SK-N-SH (cell line): Measurements from ENCODE around the gene PDCD6IP. TPM values are rescaled to one million over a fixed set of nuclear protein-coding genes. Genes with fewer than 3 reads are reported as not detected.

ENCODE experiments used
- CTCF ChIA-PET: fragments of 300-600, 350-600 bp; formaldehyde crosslinking; extraction: SDS; loops from one replicate; lab custom pipeline; 2021; lab: Yijun Ruan, JAX
- POLR2A ChIA-PET: fragments of 350-600 bp; sonication (Branson Sonifier 250); formaldehyde crosslinking; extraction: SDS; loops from one replicate; lab custom pipeline; 2020; ENCODE audit warnings: antibody characterized with exemption, inconsistent platforms; lab: Yijun Ruan, JAX
- DNase-seq: peaks from one replicate; pipeline ENCODE4 v3.0.0; 2012
- H2AFZ ChIP-seq: fragments of 200-600 bp; sonication (generic); 2 replicates; pipeline ENCODE4 v1.8.1; 2016; ENCODE audit warnings: antibody characterized with exemption, mild to moderate bottlenecking, low read depth
- H3F3A ChIP-seq: fragments of 200-600 bp; sonication (generic); replicated peaks from 2 replicates; pipeline ENCODE3; 2016; ENCODE audit warnings: antibody characterized with exemption, mild to moderate bottlenecking; ENCODE audit not compliant: insufficient read depth
- H3K27ac ChIP-seq, 2 experiments: fragments of 200-500 bp in 1 of 2; fragments of 200-600 bp in 1 of 2; sonication (Bioruptor generic) in 1 of 2; sonication (generic), shearing (Covaris generic) in 1 of 2; 2 replicates each; pipeline versions ENCODE4 v1.5.1 to v1.6.1; 2014 to 2016; ENCODE audit warnings: low read depth in 2 of 2, inconsistent platforms in 1 of 2, low read length in 1 of 2, mild to moderate bottlenecking in 1 of 2, mixed read lengths in 1 of 2
- H3K27me3 ChIP-seq: fragments of 200-600 bp; sonication (generic), shearing (Covaris generic); 2 replicates; pipeline ENCODE4 v1.6.1; 2016; ENCODE audit warnings: mixed run types; ENCODE audit not compliant: insufficient read depth
- H3K36me3 ChIP-seq, 2 experiments: fragments of 200-500 bp in 1 of 2; fragments of 200-600 bp in 1 of 2; sonication (Bioruptor generic) in 1 of 2; sonication (generic) in 1 of 2; replicated peaks in 1 of 2; 2 replicates each; pipeline versions ENCODE3 to v1.5.1; 2014 to 2016; ENCODE audit warnings: low read length in 1 of 2, mild to moderate bottlenecking in 1 of 2; ENCODE audit not compliant: insufficient read depth in 2 of 2, control insufficient read depth in 1 of 2
- H3K4me1 ChIP-seq, 2 experiments: fragments of 200-500 bp in 1 of 2; fragments of 200-600 bp in 1 of 2; sonication (Bioruptor generic) in 1 of 2; sonication (generic), shearing (Covaris generic) in 1 of 2; 2 replicates each; pipeline versions ENCODE4 v1.5.1 to v1.6.1; 2014 to 2016; ENCODE audit warnings: low read depth in 1 of 2, low read length in 1 of 2, mixed run types in 1 of 2; ENCODE audit not compliant: insufficient read depth in 2 of 2, control insufficient read depth in 1 of 2
- H3K4me2 ChIP-seq: fragments of 200-600 bp; sonication (generic), shearing (Covaris generic); 2 replicates; pipeline ENCODE4 v1.6.1; 2017; ENCODE audit warnings: mixed run types
- H3K4me3 ChIP-seq, 2 experiments: fragments of 200-500 bp in 1 of 2; fragments of 200-600 bp in 1 of 2; sonication (Bioruptor generic) in 1 of 2; sonication (generic), shearing (Covaris generic) in 1 of 2; 2 replicates each; pipeline versions ENCODE4 v1.5.1 to v1.8.1; 2014 to 2016; ENCODE audit warnings: low read depth in 2 of 2, inconsistent platforms in 1 of 2, low read length in 1 of 2, mild to moderate bottlenecking in 1 of 2, mixed read lengths in 1 of 2, moderate library complexity in 1 of 2
- H3K79me2 ChIP-seq: fragments of 200-600 bp; sonication (generic); 2 replicates; pipeline ENCODE4 v1.8.1; 2017; ENCODE audit warnings: mild to moderate bottlenecking; ENCODE audit not compliant: insufficient read depth
- H3K9ac ChIP-seq: fragments of 200-600 bp; sonication (generic); 2 replicates; pipeline ENCODE4 v1.6.1; 2017; ENCODE audit warnings: mixed run types
- H3K9me2 ChIP-seq: fragments of 200-600 bp; sonication (generic); 2 replicates; pipeline ENCODE4 v1.6.1; 2017; ENCODE audit warnings: mixed run types
- H3K9me3 ChIP-seq: fragments of 200-600 bp; sonication (generic); 2 replicates; pipeline ENCODE4 v1.6.1; 2017; ENCODE audit warnings: mixed run types, mild to moderate bottlenecking, moderate library complexity
- H4K20me1 ChIP-seq: fragments of 200-600 bp; sonication (generic); 2 replicates; pipeline ENCODE4 v1.6.1; 2017; ENCODE audit warnings: mild to moderate bottlenecking, mixed run types; ENCODE audit not compliant: insufficient read depth
- CHD2 ChIP-seq: fragments of 150-350 bp; IDR thresholded peaks from 2 replicates; pipeline ENCODE4 v1.6.1; 2018; ENCODE audit warnings: low read length; ENCODE audit not compliant: partially characterized antibody
- ELF1 ChIP-seq: IDR thresholded peaks from 2 replicates; pipeline ENCODE4 v1.4.0; 2012
- EZH2phosphoT487 ChIP-seq: fragments of 200-600 bp; sonication (generic); IDR thresholded peaks from 2 replicates; pipeline ENCODE4 v1.6.1; 2017; ENCODE audit warnings: low read depth, mixed run types, mild to moderate bottlenecking, antibody characterized with exemption, moderate library complexity, borderline replicate concordance
- FOSL2 ChIP-seq: IDR thresholded peaks from 2 replicates; pipeline ENCODE4 v1.4.0; 2012; ENCODE audit warnings: low read depth, mild to moderate bottlenecking, moderate library complexity, borderline replicate concordance
- FOXJ3 ChIP-seq: sonication (generic); formaldehyde crosslinking; IDR thresholded peaks from 2 replicates; pipeline ENCODE4 v1.5.1; 2020; ENCODE audit warnings: mild to moderate bottlenecking, missing genetic modification reagents
- GABPA ChIP-seq: IDR thresholded peaks from 2 replicates; pipeline ENCODE4 v1.4.0; 2012; ENCODE audit warnings: low read depth, mild to moderate bottlenecking
- MEF2A ChIP-seq: IDR thresholded peaks from 2 replicates; pipeline ENCODE4 v1.4.0; 2012; ENCODE audit warnings: low read depth, borderline replicate concordance
- MXI1 ChIP-seq: IDR thresholded peaks from 2 replicates; pipeline ENCODE4 v1.6.1; 2012; ENCODE audit warnings: mild to moderate bottlenecking, low read depth, low read length, improper control_type of control experiment
- NRF1 ChIP-seq: IDR thresholded peaks from 2 replicates; pipeline ENCODE4 v1.6.1; 2012; ENCODE audit warnings: low read depth, mild to moderate bottlenecking, low read length
- RAD21 ChIP-seq: IDR thresholded peaks from 2 replicates; pipeline ENCODE4 v1.6.1; 2012; ENCODE audit warnings: mild to moderate bottlenecking, low read length
- REST ChIP-seq: IDR thresholded peaks from 2 replicates; pipeline ENCODE4 v1.6.1; 2012; ENCODE audit warnings: mild to moderate bottlenecking, low read depth, low read length, moderate library complexity
- RFX5 ChIP-seq: IDR thresholded peaks from 2 replicates; pipeline ENCODE4 v1.6.1; 2012; ENCODE audit warnings: mild to moderate bottlenecking, improper control_type of control experiment, low read length
- SMC3 ChIP-seq: IDR thresholded peaks from 2 replicates; pipeline ENCODE4 v1.6.1; 2012; ENCODE audit warnings: low read depth, low read length, improper control_type of control experiment
- TEAD4 ChIP-seq: IDR thresholded peaks from 2 replicates; pipeline ENCODE4 v1.4.0; 2012; ENCODE audit warnings: mild to moderate bottlenecking, borderline replicate concordance; ENCODE audit not compliant: insufficient read depth
- ZBTB33 ChIP-seq: IDR thresholded peaks from 2 replicates; pipeline ENCODE4 v1.4.0; 2012; ENCODE audit warnings: low read depth, borderline replicate concordance
- WGBS: methylation state at CpG from one replicate; pipeline ENCODE4 v1.1.6; 2017; ENCODE audit warnings: low lambda C conversion rate; 5-methylcytosine and 5-hydroxymethylcytosine counted together
- polyA plus RNA-seq, 3 experiments: library from polyadenylated mRNA; depleted of rRNA; stranded (reverse); fragments of >200 nt; gene quantifications; 2 replicates each; pipeline ENCODE4 v1.2.3, GENCODE V29; 2012
- TF ChIP-seq, protein P1 (sequence below): fragments of 200-600 bp; sonication (generic); IDR thresholded peaks from 2 replicates; pipeline ENCODE4 v1.6.1; 2017; ENCODE audit warnings: antibody characterized with exemption, mild to moderate bottlenecking, moderate library complexity
- TF ChIP-seq, protein P2 (sequence below): IDR thresholded peaks from 2 replicates; pipeline ENCODE4; 2012
- TF ChIP-seq, protein P3 (sequence below): fragments of 150-350 bp; IDR thresholded peaks from 2 replicates; pipeline ENCODE4 v1.6.1; 2016; ENCODE audit warnings: mild to moderate bottlenecking, low read depth, low read length

The PDCD6IP gene
- polyA plus RNA-seq, 1 of the 3 experiments (the other 2 are of a cell fraction), result 49.1 TPM

- 99% methylated on average over 5 of the region's 7 CpGs for WGBS
- POLR2A ChIA-PET, result no interaction called here
- Histone ChIP-seq H3K27ac (no peak overlapping the region), H3K4me2 (no peak overlapping the region), H3K4me3 (no peak overlapping the region), H3K27me3 (no peaks in the 10 kb centered on the region), H2AFZ (no peak overlapping the region), H3F3A (no peaks in the 10 kb centered on the region), H3K36me3 (peaks cover 38 to 48% of the 10 kb centered on the region in 2 experiments), H3K9me2 (no peaks in the 10 kb centered on the region), H3K9ac (no peak overlapping the region), H4K20me1 (no peaks in the 10 kb centered on the region), H3K79me2 (no peaks in the 10 kb centered on the region), H3K4me1 (peaks cover 3 to 12% of the 10 kb centered on the region in 2 experiments; a peak in 2 of 4 replicates), H3K9me3 (no peaks in the 10 kb centered on the region)
- DNase-seq, result no peak
- CTCF ChIA-PET, result interaction anchor here (1.3 kb wide), 1 partner anchor 14 kb away, joined by 10 read pairs; no protein-coding TSS in a partner anchor
- TF ChIP-seq MEF2A (no peak), FOXJ3 (no peak), TEAD4 (no peak), GABPA (no peak), FOSL2 (no peak), EZH2phosphoT487 (no peak), RFX5 (no peak)
- TF ChIP-seq, protein P1, sequence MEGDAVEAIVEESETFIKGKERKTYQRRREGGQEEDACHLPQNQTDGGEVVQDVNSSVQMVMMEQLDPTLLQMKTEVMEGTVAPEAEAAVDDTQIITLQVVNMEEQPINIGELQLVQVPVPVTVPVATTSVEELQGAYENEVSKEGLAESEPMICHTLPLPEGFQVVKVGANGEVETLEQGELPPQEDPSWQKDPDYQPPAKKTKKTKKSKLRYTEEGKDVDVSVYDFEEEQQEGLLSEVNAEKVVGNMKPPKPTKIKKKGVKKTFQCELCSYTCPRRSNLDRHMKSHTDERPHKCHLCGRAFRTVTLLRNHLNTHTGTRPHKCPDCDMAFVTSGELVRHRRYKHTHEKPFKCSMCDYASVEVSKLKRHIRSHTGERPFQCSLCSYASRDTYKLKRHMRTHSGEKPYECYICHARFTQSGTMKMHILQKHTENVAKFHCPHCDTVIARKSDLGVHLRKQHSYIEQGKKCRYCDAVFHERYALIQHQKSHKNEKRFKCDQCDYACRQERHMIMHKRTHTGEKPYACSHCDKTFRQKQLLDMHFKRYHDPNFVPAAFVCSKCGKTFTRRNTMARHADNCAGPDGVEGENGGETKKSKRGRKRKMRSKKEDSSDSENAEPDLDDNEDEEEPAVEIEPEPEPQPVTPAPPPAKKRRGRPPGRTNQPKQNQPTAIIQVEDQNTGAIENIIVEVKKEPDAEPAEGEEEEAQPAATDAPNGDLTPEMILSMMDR, result no peak
- TF ChIP-seq, protein P2, sequence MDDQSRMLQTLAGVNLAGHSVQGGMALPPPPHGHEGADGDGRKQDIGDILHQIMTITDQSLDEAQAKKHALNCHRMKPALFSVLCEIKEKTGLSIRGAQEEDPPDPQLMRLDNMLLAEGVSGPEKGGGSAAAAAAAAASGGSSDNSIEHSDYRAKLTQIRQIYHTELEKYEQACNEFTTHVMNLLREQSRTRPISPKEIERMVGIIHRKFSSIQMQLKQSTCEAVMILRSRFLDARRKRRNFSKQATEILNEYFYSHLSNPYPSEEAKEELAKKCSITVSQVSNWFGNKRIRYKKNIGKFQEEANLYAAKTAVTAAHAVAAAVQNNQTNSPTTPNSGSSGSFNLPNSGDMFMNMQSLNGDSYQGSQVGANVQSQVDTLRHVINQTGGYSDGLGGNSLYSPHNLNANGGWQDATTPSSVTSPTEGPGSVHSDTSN, result no peak
- TF ChIP-seq, protein P3, sequence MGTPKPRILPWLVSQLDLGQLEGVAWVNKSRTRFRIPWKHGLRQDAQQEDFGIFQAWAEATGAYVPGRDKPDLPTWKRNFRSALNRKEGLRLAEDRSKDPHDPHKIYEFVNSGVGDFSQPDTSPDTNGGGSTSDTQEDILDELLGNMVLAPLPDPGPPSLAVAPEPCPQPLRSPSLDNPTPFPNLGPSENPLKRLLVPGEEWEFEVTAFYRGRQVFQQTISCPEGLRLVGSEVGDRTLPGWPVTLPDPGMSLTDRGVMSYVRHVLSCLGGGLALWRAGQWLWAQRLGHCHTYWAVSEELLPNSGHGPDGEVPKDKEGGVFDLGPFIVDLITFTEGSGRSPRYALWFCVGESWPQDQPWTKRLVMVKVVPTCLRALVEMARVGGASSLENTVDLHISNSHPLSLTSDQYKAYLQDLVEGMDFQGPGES, result no peak
Observed at GRCh38 chr3:33869977-33870376, 71.5 kb downstream of the PDCD6IP start.

GRCh38 chr3:33874815-33875214, 76.4 kb downstream of the PDCD6IP start:
- Histone ChIP-seq H3K79me2 (no peaks in the 10 kb centered on the region), H3K9me2 (no peaks in the 10 kb centered on the region), H3K4me1 (peaks cover 0 to 2% of the 10 kb centered on the region in 2 experiments; a peak in 1 of 4 replicates), H3F3A (no peaks in the 10 kb centered on the region), H3K27me3 (no peaks in the 10 kb centered on the region), H4K20me1 (no peaks in the 10 kb centered on the region), H3K27ac (no peak overlapping the region), H3K9me3 (no peaks in the 10 kb centered on the region), H3K9ac (no peak overlapping the region), H3K36me3 (peaks cover 0 to 10% of the 10 kb centered on the region in 2 experiments), H2AFZ (no peak overlapping the region), H3K4me2 (no peak overlapping the region), H3K4me3 (no peak overlapping the region)
- no peak for DNase-seq
- WGBS, result 78% methylated on average over 1 of the region's 1 CpG
- ChIA-PET POLR2A (no interaction called here), CTCF (interaction anchor here (1.3 to 1.4 kb wide), 2 partner anchors 8 to 9 kb away, joined by 4 to 5 read pairs; no protein-coding TSS in a partner anchor)
- TF ChIP-seq MXI1 (no peak), TEAD4 (no peak), SMC3 (no peak), RAD21 (no peak), FOSL2 (no peak), NRF1 (no peak), ELF1 (no peak), ZBTB33 (no peak), CHD2 (no peak), REST (no peak), FOXJ3 (no peak)
